Inferior parietal cortex (tissue), 1 donor: ENCODE measurements around the gene ARHGAP45.
"Not testable (repeated sequence)": the region's sequence is repeated elsewhere in the genome, so short reads cannot be mapped to it uniquely, and the experiment has no call there.

Experiments
- DNase-seq: peaks from one replicate; pipeline ENCODE4 v3.0.0-alpha.2; 2016; ENCODE audit errors: extremely low spot score

Gene ARHGAP45

GRCh38 chr19:1104311-1105007 is 37.5 kb downstream of the ARHGAP45 start:
- peak; percentile 44 for DNase-seq

DNA sequence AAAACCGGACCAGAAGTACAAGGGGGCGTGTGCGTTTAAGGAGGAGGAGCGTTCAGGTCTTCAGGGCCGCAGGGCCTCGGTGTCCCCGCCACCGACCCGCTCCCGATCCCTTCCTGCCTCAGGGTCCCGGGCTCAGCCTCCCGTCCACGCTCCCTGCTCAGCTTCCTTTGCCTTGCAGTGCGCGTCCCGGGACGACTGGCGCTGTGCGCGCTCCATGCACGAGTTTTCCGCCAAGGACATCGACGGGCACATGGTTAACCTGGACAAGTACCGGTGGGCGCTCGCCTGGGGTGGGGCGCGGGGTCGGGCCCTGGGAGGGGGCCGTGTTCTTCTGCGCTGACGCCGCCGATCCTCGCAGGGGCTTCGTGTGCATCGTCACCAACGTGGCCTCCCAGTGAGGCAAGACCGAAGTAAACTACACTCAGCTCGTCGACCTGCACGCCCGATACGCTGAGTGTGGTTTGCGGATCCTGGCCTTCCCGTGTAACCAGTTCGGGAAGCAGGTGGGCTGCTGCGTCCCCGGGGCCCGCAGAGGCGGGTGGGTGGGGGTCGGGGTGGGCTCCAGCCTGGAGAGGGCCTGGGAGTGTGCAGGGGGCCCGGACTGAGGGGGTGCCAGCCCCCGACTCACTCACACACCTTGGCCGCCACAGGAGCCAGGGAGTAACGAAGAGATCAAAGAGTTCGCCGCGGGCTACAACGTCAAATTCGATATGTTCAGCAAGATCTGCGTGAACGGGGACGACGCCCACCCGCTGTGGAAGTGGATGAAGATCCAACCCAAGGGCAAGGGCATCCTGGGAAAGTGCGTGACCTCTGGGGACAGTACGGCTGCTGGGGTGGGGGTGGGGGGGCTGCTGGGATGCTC is 38.3 kb downstream of the ARHGAP45 start:
- no peak for DNase-seq

- no peak for DNase-seq
These were observed 39.2 kb downstream of the ARHGAP45 start for GRCh38 chr19:1105873-1106840.

- DNase-seq, result no peak
These were observed 40.1 kb downstream of the ARHGAP45 start for GRCh38 chr19:1106841-1107660.

DNA sequence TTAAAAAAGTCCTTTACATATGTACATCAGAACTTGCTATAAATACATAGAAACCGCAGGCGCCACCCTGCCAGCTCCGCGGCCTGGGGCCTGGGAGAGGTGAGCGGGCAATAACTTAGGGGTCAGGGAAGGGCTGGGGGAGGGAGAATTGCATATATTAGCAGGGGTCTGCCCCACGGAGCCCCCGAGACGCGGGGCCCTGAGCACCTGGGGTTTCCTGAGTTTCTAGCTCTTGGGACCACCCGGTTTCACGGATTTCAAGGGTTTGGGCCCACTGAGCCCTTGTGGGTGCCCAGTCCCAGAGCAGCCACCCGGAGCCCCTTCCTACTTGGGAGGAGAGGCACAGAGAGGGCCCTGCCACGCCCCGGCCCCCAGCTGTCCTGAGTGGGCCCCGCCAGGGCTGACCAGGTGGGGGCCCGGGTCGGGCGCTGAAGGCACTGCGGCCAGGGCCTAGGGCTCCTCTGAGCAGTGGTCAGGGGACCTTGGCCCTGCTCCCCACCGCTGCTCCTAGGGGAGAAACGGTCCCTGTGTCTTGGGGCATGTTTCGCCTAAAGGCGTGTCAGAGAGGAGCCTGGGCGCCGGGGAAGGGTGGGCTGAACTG is 40.8 kb downstream of the ARHGAP45 start:
- DNase-seq, result no peak

GRCh38 chr19:1108291-1109031 is 41.5 kb downstream of the ARHGAP45 start:
- DNase-seq, result no peak

- no peak for DNase-seq
These were observed 42.1 kb downstream of the ARHGAP45 start for GRCh38 chr19:1109032-1109551.

DNA sequence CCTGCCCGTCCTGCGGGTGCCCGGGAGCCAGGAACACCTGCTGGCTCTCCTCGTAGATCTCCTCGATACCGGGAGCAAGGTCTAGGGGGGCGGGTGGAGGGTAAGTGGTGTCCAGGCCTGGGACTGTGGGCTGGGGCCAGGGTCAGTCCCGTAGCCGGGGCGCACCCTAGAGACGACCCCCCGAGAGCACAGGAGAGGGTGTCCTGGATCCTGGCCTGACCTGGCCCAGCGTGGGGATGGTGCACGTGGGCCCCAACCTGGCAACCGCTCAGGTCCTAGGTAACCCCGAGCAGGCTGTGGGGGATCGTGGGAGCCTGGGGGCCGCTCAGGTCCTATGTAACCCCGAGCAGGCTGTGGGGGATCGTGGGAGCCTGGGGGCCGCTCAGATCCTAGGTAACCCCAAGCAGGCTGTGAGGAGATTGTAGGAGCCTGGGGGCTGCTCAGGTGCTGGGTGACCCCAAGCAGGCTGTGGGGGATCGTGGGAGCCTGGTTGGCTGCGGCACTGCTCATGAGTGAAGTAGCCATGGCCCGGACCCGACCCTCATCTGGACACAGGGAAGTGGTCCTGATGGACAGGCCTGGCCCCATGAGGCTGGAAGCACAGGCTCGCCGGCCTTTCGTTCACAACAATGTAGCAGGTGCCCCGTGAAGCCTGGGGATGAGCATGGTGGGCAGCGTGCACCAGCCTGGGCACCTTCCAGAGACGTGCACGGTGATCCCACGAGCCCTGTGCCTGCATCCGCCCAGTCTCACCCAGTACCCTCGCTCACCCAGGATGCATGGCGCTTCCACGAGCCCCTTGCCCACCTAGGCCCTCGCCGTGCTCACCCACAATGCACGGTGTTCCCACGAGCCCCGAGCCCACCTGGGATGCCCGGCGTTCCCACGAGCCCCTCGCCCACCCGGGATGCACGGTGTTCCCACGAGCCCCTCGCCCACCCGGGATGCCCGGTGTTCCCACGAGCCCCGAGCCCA is 43.0 kb downstream of the ARHGAP45 start:
- DNase-seq, result no peak

DNA sequence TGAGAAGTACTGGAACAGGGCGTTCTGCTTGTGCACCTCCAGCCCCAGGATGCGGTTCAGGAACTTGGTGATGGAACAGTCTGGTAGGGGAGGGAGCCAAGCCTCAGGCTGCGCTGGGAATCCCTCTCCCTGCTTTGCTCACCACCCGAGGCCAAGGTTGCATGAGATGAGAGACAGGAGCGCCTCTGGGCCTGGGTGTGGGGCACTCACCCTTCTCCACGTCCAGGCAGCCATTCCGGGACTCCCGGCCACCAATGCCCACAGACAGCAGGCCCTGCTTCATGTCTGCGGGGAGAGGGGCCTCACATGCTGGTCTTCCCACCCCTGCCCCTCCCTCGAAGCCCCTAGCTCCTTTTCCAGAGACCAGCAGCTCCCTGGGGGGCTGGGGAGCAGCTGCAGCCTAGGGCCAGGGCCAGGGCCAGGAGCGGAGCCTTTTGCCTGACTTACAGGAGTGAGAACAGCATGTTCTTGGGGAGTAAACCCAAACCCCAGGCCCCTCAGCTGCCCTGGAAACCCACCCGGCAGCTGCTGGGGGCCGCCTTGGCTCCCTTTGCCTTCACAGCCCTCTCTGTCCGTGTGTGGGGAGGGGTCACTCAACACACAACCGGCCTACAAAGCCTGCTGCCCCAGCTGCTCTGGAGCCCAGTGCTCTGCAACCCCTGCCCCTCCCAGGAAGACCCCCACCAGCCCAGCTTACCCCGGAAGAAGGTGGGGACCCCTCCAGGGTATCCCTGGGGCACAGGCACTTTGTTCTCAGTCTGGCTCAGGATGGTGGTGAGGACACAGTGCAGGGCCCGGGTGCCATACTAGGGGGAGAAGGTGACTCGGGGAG is 44.1 kb downstream of the ARHGAP45 start:
- no peak for DNase-seq

DNA sequence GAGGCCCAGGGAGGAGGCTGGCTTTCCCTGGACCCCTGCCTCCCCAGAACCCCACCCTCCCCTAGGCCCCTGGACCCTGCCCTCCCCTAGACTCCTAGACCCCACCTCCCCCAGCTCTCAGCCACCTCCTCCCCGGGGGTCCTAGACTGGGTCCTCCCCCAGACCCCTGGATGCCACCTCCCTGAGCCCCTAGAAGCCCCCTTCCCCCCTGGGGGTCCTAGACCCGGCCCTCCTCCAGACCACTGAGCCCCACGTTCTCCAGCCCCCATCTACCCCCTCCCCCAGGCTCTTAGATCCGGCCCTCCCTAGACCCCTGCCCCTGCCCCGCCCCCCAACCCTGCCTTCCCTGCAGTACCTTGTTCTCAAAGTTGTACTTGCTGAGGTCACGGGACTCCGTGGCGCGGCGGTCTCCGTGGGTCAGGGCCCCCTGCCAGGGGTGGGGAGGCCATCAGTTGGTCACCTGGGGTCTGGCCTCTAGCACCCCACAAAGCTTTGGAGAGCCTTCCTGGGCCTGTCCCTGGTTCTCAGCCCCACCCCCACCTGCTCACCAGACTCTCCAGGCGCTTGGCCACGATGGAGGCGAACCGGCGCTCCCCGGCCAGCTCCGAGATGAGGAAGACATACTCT is 44.8 kb downstream of the ARHGAP45 start:
- no peak for DNase-seq

DNA sequence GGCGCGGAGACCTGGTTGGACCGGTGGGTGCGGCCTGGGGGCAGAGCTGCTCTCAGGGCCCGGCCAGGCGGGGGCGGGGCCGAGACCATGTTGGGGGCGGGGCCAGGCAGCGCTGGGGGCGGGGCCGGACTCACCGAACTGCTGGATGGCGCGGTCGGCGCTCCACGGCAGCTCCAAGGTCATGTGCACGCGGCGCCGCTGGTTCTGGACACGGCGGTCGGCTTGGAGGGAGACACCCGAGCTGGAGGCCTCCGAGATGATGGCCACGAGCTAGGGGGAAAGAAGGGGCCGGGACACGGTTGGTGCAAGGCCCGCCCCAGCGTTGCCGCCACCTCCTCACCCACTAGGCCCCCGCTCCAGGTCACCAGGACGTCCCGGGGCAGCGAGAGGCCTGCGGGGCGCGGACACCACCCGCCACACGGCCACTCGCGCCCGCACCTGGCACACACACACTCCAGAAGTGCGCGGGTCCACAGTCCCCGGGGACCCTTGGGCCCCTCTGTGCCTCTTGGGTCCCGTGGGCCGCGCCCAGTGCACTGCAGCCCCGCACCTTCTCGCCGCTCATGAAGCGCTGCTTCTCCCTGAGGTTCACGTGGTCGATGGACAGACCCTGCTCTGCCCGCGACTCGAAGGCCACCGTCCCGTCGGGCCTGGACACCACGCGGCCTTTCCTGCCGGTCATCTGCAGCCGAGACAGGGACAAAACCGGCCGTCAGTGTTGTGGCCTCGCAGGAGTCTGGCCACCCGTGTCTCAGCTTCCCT is 45.5 kb downstream of the ARHGAP45 start:
- DNase-seq, result no peak

- DNase-seq, result peak; percentile 82
These were observed 46.3 kb downstream of the ARHGAP45 start for GRCh38 chr19:1113030-1113985.

DNA sequence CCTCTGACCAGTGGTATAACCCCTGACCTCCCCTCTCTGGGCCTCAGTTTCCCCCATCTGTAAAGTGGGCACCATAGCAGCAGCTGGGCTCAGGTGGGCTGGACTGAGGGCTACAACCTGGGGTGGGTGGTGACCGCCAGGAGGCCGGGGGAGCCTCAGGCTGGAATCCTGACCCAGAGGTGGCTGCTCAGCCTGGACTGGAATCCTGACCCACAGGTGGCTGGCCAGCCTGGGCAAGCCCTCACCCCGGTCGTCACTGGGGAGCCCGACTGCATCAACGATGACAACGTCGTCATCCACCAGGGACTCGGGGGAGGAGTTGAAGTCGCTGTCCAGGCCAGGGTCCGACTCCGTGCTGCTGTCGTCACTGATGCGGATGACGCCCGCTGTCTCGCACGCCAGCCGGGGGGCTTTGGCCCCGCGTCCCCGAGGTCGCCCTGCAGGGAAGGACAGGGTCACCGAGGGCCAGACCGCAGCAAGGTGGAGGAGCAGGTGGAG is 47.1 kb downstream of the ARHGAP45 start:
- DNase-seq, result no peak

GRCh38 chr19:1114728-1115127 is 47.8 kb downstream of the ARHGAP45 start:
- not testable (repeated sequence) for DNase-seq
